ENCODE results near the gene METTL2B. TPM values are rescaled to one million over a fixed set of nuclear protein-coding genes. Genes with fewer than 3 reads are reported as not detected.
"Not testable (repeated sequence)": the region's sequence is repeated elsewhere in the genome, so short reads cannot be mapped to it uniquely, and the experiment has no call there.

METTL2B gene
- total RNA-seq, 1 experiment from 2014 or later = 27.8 TPM

GRCh38 chr7:128525584-128525983 is 49.0 kb downstream of the METTL2B start:
- H4K20me1 ChIP-seq (ENCODE audit: insufficient read depth, low read depth, low read length); H3K27ac ChIP-seq (ENCODE audit: low read length); H3K79me2 ChIP-seq (ENCODE audit: low read length); H3K9ac ChIP-seq (ENCODE audit: low read length); H3K27me3 ChIP-seq (ENCODE audit: low read length); H3K4me3 ChIP-seq (ENCODE audit: low read length); H2AFZ ChIP-seq (ENCODE audit: low read length); H3K9me3 ChIP-seq (ENCODE audit: low read length); H3K4me2 ChIP-seq (ENCODE audit: low read depth, low read length, poor library complexity, severe bottlenecking); H3K36me3 ChIP-seq (ENCODE audit: insufficient read depth, low read length); H3K9me2 ChIP-seq (replicated peaks; ENCODE audit: insufficient read depth, low read length); DNase-seq: not testable (repeated sequence)
- H3K4me1 ChIP-seq (ENCODE audit: low read length) = peaks cover 11% of the 10 kb centered on the region

- not testable (repeated sequence) for H3K9me3 ChIP-seq (ENCODE audit: low read length); DNase-seq; H2AFZ ChIP-seq (ENCODE audit: low read length); H3K4me2 ChIP-seq (ENCODE audit: low read depth, low read length, poor library complexity, severe bottlenecking); H3K9me2 ChIP-seq (replicated peaks; ENCODE audit: insufficient read depth, low read length); H3K27ac ChIP-seq (ENCODE audit: low read length); H3K4me3 ChIP-seq (ENCODE audit: low read length); H4K20me1 ChIP-seq (ENCODE audit: insufficient read depth, low read depth, low read length); H3K27me3 ChIP-seq (ENCODE audit: low read length); H3K36me3 ChIP-seq (ENCODE audit: insufficient read depth, low read length); H3K79me2 ChIP-seq (ENCODE audit: low read length); H3K9ac ChIP-seq (ENCODE audit: low read length)
- peaks cover 11% of the 10 kb centered on the region for H3K4me1 ChIP-seq (ENCODE audit: low read length)
Measured at GRCh38 chr7:128526062-128526466, 49.5 kb downstream of the METTL2B start.

- H3K27me3 ChIP-seq (ENCODE audit: low read length); H3K9me2 ChIP-seq (replicated peaks; ENCODE audit: insufficient read depth, low read length); H4K20me1 ChIP-seq (ENCODE audit: insufficient read depth, low read depth, low read length); H3K36me3 ChIP-seq (ENCODE audit: insufficient read depth, low read length); DNase-seq; H3K4me2 ChIP-seq (ENCODE audit: low read depth, low read length, poor library complexity, severe bottlenecking); H3K9ac ChIP-seq (ENCODE audit: low read length); H3K9me3 ChIP-seq (ENCODE audit: low read length); H3K27ac ChIP-seq (ENCODE audit: low read length); H3K4me3 ChIP-seq (ENCODE audit: low read length); H2AFZ ChIP-seq (ENCODE audit: low read length): not testable (repeated sequence)
- H3K79me2 ChIP-seq (ENCODE audit: low read length) = peaks cover 27% of the 10 kb centered on the region
- H3K4me1 ChIP-seq (ENCODE audit: low read length) = peaks cover 17% of the 10 kb centered on the region
Measured at GRCh38 chr7:128529191-128529590, 52.6 kb downstream of the METTL2B start.

- Histone ChIP-seq H3K9ac (ENCODE audit: low read length) (peak overlapping the region; percentile 79), H2AFZ (ENCODE audit: low read length) (peak overlapping the region; percentile 56; the same call in 1 of the 2 replicates), H3K4me1 (ENCODE audit: low read length) (peaks cover 17% of the 10 kb centered on the region), H3K4me2 (ENCODE audit: low read depth, low read length, poor library complexity, severe bottlenecking) (peak overlapping the region; percentile 80), H3K79me2 (ENCODE audit: low read length) (peaks cover 38% of the 10 kb centered on the region), H3K4me3 (ENCODE audit: low read length) (peak overlapping the region; percentile 74)
- DNase-seq = peak; percentile 64
- not testable (repeated sequence) for H3K9me3 ChIP-seq (ENCODE audit: low read length); H3K9me2 ChIP-seq (replicated peaks; ENCODE audit: insufficient read depth, low read length); H3K27me3 ChIP-seq (ENCODE audit: low read length); H3K27ac ChIP-seq (ENCODE audit: low read length); H4K20me1 ChIP-seq (ENCODE audit: insufficient read depth, low read depth, low read length); H3K36me3 ChIP-seq (ENCODE audit: insufficient read depth, low read length)
Measured at GRCh38 chr7:128530121-128530854, 53.7 kb downstream of the METTL2B start.

- H3K4me2 ChIP-seq (ENCODE audit: low read depth, low read length, poor library complexity, severe bottlenecking) = peak overlapping the region; percentile 80
- H3K27ac ChIP-seq (ENCODE audit: low read length) = no peak overlapping the region
- no peaks in the 10 kb centered on the region for H3K9me3 ChIP-seq (ENCODE audit: low read length)
- H3K27me3 ChIP-seq (ENCODE audit: low read length) = no peaks in the 10 kb centered on the region
- H3K4me3 ChIP-seq (ENCODE audit: low read length) = peak overlapping the region; percentile 74
- peaks cover 42% of the 10 kb centered on the region for H3K79me2 ChIP-seq (ENCODE audit: low read length)
- no peaks in the 10 kb centered on the region for H4K20me1 ChIP-seq (ENCODE audit: insufficient read depth, low read depth, low read length)
- H3K9me2 ChIP-seq (replicated peaks; ENCODE audit: insufficient read depth, low read length) = no peaks in the 10 kb centered on the region
- H3K36me3 ChIP-seq (ENCODE audit: insufficient read depth, low read length) = no peaks in the 10 kb centered on the region
- peak overlapping the region; percentile 56; the same call in 1 of the 2 replicates for H2AFZ ChIP-seq (ENCODE audit: low read length)
- peak overlapping the region; percentile 79 for H3K9ac ChIP-seq (ENCODE audit: low read length)
- peaks cover 17% of the 10 kb centered on the region for H3K4me1 ChIP-seq (ENCODE audit: low read length)
- no peak for DNase-seq
Measured at GRCh38 chr7:128530855-128531104, 54.2 kb downstream of the METTL2B start.

- DNase-seq = peak; percentile 93
- H4K20me1 ChIP-seq (ENCODE audit: insufficient read depth, low read depth, low read length); H3K27me3 ChIP-seq (ENCODE audit: low read length); H3K9me2 ChIP-seq (replicated peaks; ENCODE audit: insufficient read depth, low read length); H2AFZ ChIP-seq (ENCODE audit: low read length); H3K9me3 ChIP-seq (ENCODE audit: low read length); H3K36me3 ChIP-seq (ENCODE audit: insufficient read depth, low read length): not testable (repeated sequence)
- Histone ChIP-seq H3K27ac (ENCODE audit: low read length) (peak overlapping the region; percentile 38), H3K79me2 (ENCODE audit: low read length) (peaks cover 47% of the 10 kb centered on the region), H3K4me3 (ENCODE audit: low read length) (peak overlapping the region; percentile 74), H3K4me2 (ENCODE audit: low read depth, low read length, poor library complexity, severe bottlenecking) (peak overlapping the region; percentile 80), H3K9ac (ENCODE audit: low read length) (peak overlapping the region; percentile 79), H3K4me1 (ENCODE audit: low read length) (peaks cover 17% of the 10 kb centered on the region)
Measured at GRCh38 chr7:128531105-128531954, 54.8 kb downstream of the METTL2B start.

GRCh38 chr7:128531955-128532478 is 55.5 kb downstream of the METTL2B start:
- H3K27ac ChIP-seq (ENCODE audit: low read length) = peak overlapping the region; percentile 38
- peak overlapping the region; percentile 74 for H3K4me3 ChIP-seq (ENCODE audit: low read length)
- peak; percentile 68 for DNase-seq
- not testable (repeated sequence) for H4K20me1 ChIP-seq (ENCODE audit: insufficient read depth, low read depth, low read length); H3K36me3 ChIP-seq (ENCODE audit: insufficient read depth, low read length); H3K27me3 ChIP-seq (ENCODE audit: low read length); H3K9me3 ChIP-seq (ENCODE audit: low read length); H2AFZ ChIP-seq (ENCODE audit: low read length); H3K9me2 ChIP-seq (replicated peaks; ENCODE audit: insufficient read depth, low read length)
- peaks cover 47% of the 10 kb centered on the region for H3K79me2 ChIP-seq (ENCODE audit: low read length)
- H3K9ac ChIP-seq (ENCODE audit: low read length) = peak overlapping the region; percentile 79
- peaks cover 17% of the 10 kb centered on the region for H3K4me1 ChIP-seq (ENCODE audit: low read length)
- H3K4me2 ChIP-seq (ENCODE audit: low read depth, low read length, poor library complexity, severe bottlenecking) = peak overlapping the region; percentile 80

GRCh38 chr7:128532956-128533355 is 56.4 kb downstream of the METTL2B start:
- not testable (repeated sequence) for H3K9me3 ChIP-seq (ENCODE audit: low read length); H4K20me1 ChIP-seq (ENCODE audit: insufficient read depth, low read depth, low read length); H2AFZ ChIP-seq (ENCODE audit: low read length); H3K9me2 ChIP-seq (replicated peaks; ENCODE audit: insufficient read depth, low read length); H3K36me3 ChIP-seq (ENCODE audit: insufficient read depth, low read length); H3K27me3 ChIP-seq (ENCODE audit: low read length)
- Histone ChIP-seq H3K9ac (ENCODE audit: low read length) (peak overlapping the region; percentile 79), H3K27ac (ENCODE audit: low read length) (peak overlapping the region; percentile 38; the same call in 1 of the 2 replicates), H3K79me2 (ENCODE audit: low read length) (peaks cover 51% of the 10 kb centered on the region), H3K4me1 (ENCODE audit: low read length) (peaks cover 17% of the 10 kb centered on the region), H3K4me3 (ENCODE audit: low read length) (peak overlapping the region; percentile 74), H3K4me2 (ENCODE audit: low read depth, low read length, poor library complexity, severe bottlenecking) (peak overlapping the region; percentile 80)
- DNase-seq = peak; percentile 44
